Mucosa of descending colon (tissue), 3 donors: ENCODE measurements around the gene FAM240B. TPM values are rescaled to one million over a fixed set of nuclear protein-coding genes. Genes with fewer than 3 reads are reported as not detected.

Experiments
- ATAC-seq: fragments of 200-7000 bp; cut with Tn5 transposase; one replicate; pipeline ENCODE4 v1.9.1; 2020; ENCODE audit warnings: mild to moderate bottlenecking, moderate library complexity
- DNase-seq, 3 donors: peaks; one replicate each; pipeline ENCODE4 v3.0.0-alpha.2; 2020
- H3K36me3 ChIP-seq: fragments of 200-600 bp; one replicate; pipeline ENCODE4 v1.8.0; 2021; ENCODE audit warnings: low read depth, mild to moderate bottlenecking
- H3K4me1 ChIP-seq: fragments of 200-600 bp; one replicate; pipeline ENCODE4 v1.8.0; 2021; ENCODE audit warnings: low read depth, mild to moderate bottlenecking
- H3K4me3 ChIP-seq: fragments of 200-600 bp; one replicate; pipeline ENCODE4 v1.8.0; 2021; ENCODE audit warnings: mild to moderate bottlenecking
- H3K9me3 ChIP-seq: fragments of 200-600 bp; one replicate; pipeline ENCODE4 v1.8.0; 2021; ENCODE audit warnings: mild to moderate bottlenecking
- intact Hi-C, 2 donors: fragments of 100-400 bp; cut with DNase I in 1 of 2; cut with micrococcal nuclease in 1 of 2; formaldehyde crosslinking; loops; one replicate each; pipeline versions ENCODE4 v1.11.0 to v1.11.1; 2022; cut with DNase I, micrococcal nuclease
- total RNA-seq, 3 donors: library from RNA; stranded (reverse); fragmentation: NEBNext Ultra II Directional in 2 of 3; extraction: Animal tissue kit (Norgen Biotek cat#: 25700) in 2 of 3; gene quantifications; one replicate each; pipeline versions ENCODE4 v1.2.1 to v1.2.4, GENCODE V29; 2021 to 2023
- TF ChIP-seq, protein P1 (sequence below): fragments of 200-600 bp; IDR thresholded peaks from one replicate; pipeline ENCODE4 v1.8.0; 2022; ENCODE audit warnings: antibody characterized with exemption, mild to moderate bottlenecking
- donor health status: DM: no; HTN: no; CAD: no; lungs with moderate emphysema.
- donor health status: DM: no; HTN: no; CAD: no.
- donor health status: DM: no; HTN: yes; CAD: no.

FAM240B gene
- total RNA-seq, 3 donors from 2014 or later, result not detected

DNA sequence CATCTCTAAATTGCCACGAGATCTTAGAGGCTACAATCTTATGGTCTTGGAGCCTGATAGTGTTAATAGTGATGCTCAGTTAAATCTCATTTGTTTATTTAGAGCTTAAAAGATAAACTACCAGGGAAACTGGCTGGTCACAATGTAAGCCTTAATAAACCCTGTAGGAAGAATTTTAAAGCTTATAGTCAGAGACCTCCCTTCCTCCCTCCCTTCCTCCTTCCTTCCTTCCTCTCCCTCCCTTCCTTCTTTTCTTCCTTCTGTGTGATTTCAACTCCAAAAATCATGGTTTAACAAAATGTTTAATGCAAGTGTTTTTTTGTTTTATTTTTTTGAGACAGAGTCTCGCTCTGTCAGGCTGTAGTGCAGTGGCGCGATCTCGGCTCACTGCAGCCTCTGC lies 14.9 kb upstream of the FAM240B start:
- H3K9me3 ChIP-seq, result no peaks in the 10 kb centered on the region
- no peak overlapping the region for H3K4me3 ChIP-seq
- ATAC-seq (no peak), DNase-seq (no peak)
- H3K36me3 ChIP-seq, result no peaks in the 10 kb centered on the region
- no peaks in the 10 kb centered on the region for H3K4me1 ChIP-seq
- intact Hi-C loops, result no loop called here
- TF ChIP-seq, protein P1, sequence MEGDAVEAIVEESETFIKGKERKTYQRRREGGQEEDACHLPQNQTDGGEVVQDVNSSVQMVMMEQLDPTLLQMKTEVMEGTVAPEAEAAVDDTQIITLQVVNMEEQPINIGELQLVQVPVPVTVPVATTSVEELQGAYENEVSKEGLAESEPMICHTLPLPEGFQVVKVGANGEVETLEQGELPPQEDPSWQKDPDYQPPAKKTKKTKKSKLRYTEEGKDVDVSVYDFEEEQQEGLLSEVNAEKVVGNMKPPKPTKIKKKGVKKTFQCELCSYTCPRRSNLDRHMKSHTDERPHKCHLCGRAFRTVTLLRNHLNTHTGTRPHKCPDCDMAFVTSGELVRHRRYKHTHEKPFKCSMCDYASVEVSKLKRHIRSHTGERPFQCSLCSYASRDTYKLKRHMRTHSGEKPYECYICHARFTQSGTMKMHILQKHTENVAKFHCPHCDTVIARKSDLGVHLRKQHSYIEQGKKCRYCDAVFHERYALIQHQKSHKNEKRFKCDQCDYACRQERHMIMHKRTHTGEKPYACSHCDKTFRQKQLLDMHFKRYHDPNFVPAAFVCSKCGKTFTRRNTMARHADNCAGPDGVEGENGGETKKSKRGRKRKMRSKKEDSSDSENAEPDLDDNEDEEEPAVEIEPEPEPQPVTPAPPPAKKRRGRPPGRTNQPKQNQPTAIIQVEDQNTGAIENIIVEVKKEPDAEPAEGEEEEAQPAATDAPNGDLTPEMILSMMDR, result no peak

DNA sequence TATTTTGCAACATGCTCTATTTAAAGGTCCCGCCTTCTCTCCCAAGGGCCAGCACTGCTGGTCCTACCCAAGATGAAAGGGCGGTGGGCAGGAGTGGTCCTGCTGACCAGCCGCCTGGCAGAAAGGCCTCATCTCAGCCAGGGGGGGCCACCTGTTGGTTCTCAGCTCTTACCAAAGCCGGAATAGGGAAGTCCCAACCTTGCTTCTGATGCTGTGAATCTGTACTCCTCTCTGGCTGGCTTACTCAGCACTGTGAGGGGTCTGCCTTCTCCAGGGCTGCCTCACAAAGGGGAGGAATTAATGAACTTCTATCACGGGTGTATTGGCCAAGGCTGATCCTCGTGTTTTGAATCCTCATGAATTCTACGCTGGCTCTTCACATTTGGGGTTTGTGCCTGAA lies 13.6 kb upstream of the FAM240B start:
- TF ChIP-seq, protein P1, result no peak
- intact Hi-C loops, result no loop called here
- DNase-seq (no peak), ATAC-seq (no peak)
- Histone ChIP-seq H3K4me3 (no peak overlapping the region), H3K36me3 (no peaks in the 10 kb centered on the region), H3K4me1 (no peaks in the 10 kb centered on the region), H3K9me3 (no peaks in the 10 kb centered on the region)

DNA sequence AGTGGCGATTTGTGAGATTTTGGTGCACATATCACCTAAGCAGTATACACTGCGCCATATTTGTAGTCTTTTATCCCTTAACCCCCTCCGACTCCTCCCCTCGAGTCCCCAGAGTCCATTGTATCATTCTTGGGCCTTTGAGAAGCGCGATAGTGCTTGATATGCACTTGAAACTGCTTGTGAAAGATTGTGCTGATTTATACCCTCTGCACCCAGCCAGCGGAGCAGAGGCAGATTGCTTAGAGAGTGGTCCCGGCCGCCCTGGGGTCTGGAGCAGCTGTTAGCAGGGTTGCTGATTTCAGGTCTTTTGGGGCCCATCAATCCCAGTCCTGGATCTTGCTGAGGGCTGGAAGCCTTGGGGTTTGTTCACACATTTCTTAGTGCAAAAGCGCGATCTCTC lies 13.0 kb upstream of the FAM240B start:
- intact Hi-C loops, result no loop called here
- ATAC-seq, result no peak
- Histone ChIP-seq H3K9me3 (no peaks in the 10 kb centered on the region), H3K4me3 (no peak overlapping the region), H3K36me3 (no peaks in the 10 kb centered on the region), H3K4me1 (no peaks in the 10 kb centered on the region)
- DNase-seq, result no peak
- TF ChIP-seq, protein P1, result no peak

DNA sequence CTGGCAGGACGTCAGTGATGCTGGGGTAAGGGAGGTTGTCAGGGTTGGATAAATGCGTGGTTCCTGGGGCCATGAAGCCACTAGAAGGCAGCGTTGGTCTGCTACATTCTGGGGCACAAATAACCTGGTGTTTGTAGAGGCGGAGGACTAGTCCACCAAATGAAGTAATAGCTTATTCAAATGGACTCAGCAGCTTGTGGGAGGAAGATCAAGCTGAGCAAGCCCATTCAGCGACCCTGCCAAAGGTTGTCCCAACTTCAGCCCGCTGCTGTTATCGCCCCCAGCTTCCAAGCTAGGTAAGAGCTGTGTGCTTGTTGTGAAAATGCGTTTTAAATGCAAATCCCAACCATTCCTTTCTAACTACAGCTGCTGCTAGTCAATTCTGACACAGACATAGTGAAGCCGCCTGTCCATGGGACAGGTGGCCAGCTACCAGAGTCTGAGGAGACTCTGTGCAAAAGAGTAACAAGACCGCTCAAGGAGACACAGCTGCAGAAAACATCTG lies 7.6 kb upstream of the FAM240B start:
- DNase-seq, result peak in 2 of 3 donors; percentile 43 to 50
- H3K4me3 ChIP-seq, result no peak overlapping the region
- no peaks in the 10 kb centered on the region for H3K9me3 ChIP-seq
- peaks cover 3% of the 10 kb centered on the region for H3K4me1 ChIP-seq
- ATAC-seq, result peak; percentile 65
- intact Hi-C loops, result no loop called here
- no peaks in the 10 kb centered on the region for H3K36me3 ChIP-seq
- TF ChIP-seq, protein P1, result no peak

DNA sequence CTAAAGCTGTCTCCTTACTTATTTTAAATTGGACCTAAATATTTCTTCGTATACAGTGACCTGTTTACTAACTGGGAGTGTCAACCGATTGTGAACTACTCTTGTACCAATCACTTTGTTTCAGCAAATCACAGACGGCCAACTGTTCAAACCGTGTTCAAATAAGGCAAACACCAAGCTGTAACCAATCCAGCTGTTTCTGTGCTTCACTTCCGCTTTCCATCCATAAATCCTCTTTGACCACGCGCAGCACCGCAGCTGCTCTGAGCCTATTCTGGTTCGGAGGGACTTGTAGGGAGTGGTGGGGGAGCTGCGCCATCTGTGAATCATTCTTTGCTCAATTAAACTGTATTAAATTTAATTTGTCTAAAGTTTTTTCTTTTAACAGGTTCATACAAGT lies 4.8 kb upstream of the FAM240B start:
- intact Hi-C loops, result no loop called here
- DNase-seq (peak in 2 of 3 donors; percentile 32 to 41), ATAC-seq (peak; percentile 75)
- TF ChIP-seq, protein P1, result no peak
- H3K36me3 ChIP-seq, result no peaks in the 10 kb centered on the region
- H3K9me3 ChIP-seq, result no peaks in the 10 kb centered on the region
- peaks cover 3% of the 10 kb centered on the region for H3K4me1 ChIP-seq
- H3K4me3 ChIP-seq, result no peak overlapping the region

- intact Hi-C loops, result no loop called here
- H3K4me3 ChIP-seq, result no peak overlapping the region
- TF ChIP-seq, protein P1, result no peak
Observed at GRCh38 chr9:38718148-38718547, 1.8 kb downstream of the FAM240B start.

More at GRCh38 chr9:38718148-38718547, 1.8 kb downstream of the FAM240B start:
- DNase-seq (peak in 1 of 3 donors; percentile 23), ATAC-seq (peak; percentile 77)
- Histone ChIP-seq H3K36me3 (no peaks in the 10 kb centered on the region), H3K4me1 (peaks cover 12% of the 10 kb centered on the region), H3K9me3 (no peaks in the 10 kb centered on the region)
